ENCODE data around the gene PPP6R1. TPM values are rescaled to one million over a fixed set of nuclear protein-coding genes. Genes with fewer than 3 reads are reported as not detected.

The PPP6R1 gene
- total RNA-seq, 1 donor from 2014 or later = 39.8 TPM

GRCh38 chr19:55232986-55233385 lies 25.8 kb downstream of the PPP6R1 start:
- Histone ChIP-seq H3K4me1 (peaks cover 15% of the 10 kb centered on the region), H3K4me3 (no peak overlapping the region), H3K27me3 (ENCODE audit: low read depth) (no peaks in the 10 kb centered on the region), H3K36me3 (peaks cover 85% of the 10 kb centered on the region), H3K27ac (replicated peaks) (no peak overlapping the region), H3K9me3 (replicated peaks) (no peaks in the 10 kb centered on the region)
- no peak for TF ChIP-seq CTCF (IDR thresholded peaks at IDR 0.05; ENCODE audit: borderline replicate concordance)
- intact Hi-C loops (cut with micrococcal nuclease) = no loop called here
- DNase-seq = no peak

GRCh38 chr19:55232286-55232602 lies 26.6 kb downstream of the PPP6R1 start:
- peaks cover 77% of the 10 kb centered on the region for H3K36me3 ChIP-seq

GRCh38 chr19:55231391-55232285 lies 27.2 kb downstream of the PPP6R1 start:
- Histone ChIP-seq H3K4me1 (peaks cover 24% of the 10 kb centered on the region), H3K27me3 (ENCODE audit: low read depth) (no peaks in the 10 kb centered on the region), H3K27ac (replicated peaks) (no peak overlapping the region), H3K4me3 (no peak overlapping the region), H3K9me3 (replicated peaks) (no peaks in the 10 kb centered on the region), H3K36me3 (peaks cover 74% of the 10 kb centered on the region)
- no peak for DNase-seq
- intact Hi-C loops (cut with micrococcal nuclease) = no loop called here
- TF ChIP-seq CTCF (IDR thresholded peaks at IDR 0.05; ENCODE audit: borderline replicate concordance) = no peak

More at GRCh38 chr19:55232286-55232602, 26.6 kb downstream of the PPP6R1 start:
- TF ChIP-seq CTCF (IDR thresholded peaks at IDR 0.05; ENCODE audit: borderline replicate concordance) = no peak
- intact Hi-C loops (cut with micrococcal nuclease) = no loop called here
- H3K4me3 ChIP-seq = no peak overlapping the region
- H3K27ac ChIP-seq (replicated peaks) = no peak overlapping the region
- H3K9me3 ChIP-seq (replicated peaks) = no peaks in the 10 kb centered on the region
- DNase-seq = no peak
- peaks cover 23% of the 10 kb centered on the region for H3K4me1 ChIP-seq
- H3K27me3 ChIP-seq (ENCODE audit: low read depth) = no peaks in the 10 kb centered on the region

GRCh38 chr19:55230780-55231179 lies 28.0 kb downstream of the PPP6R1 start:
- no peak for DNase-seq
- Histone ChIP-seq H3K9me3 (replicated peaks) (no peaks in the 10 kb centered on the region), H3K27ac (replicated peaks) (no peak overlapping the region), H3K4me3 (no peak overlapping the region), H3K36me3 (peaks cover 71% of the 10 kb centered on the region), H3K27me3 (ENCODE audit: low read depth) (no peaks in the 10 kb centered on the region), H3K4me1 (peaks cover 24% of the 10 kb centered on the region)
- no peak for TF ChIP-seq CTCF (IDR thresholded peaks at IDR 0.05; ENCODE audit: borderline replicate concordance)
- intact Hi-C loops (cut with micrococcal nuclease) = no loop called here

GRCh38 chr19:55230329-55230728 lies 28.5 kb downstream of the PPP6R1 start:
- intact Hi-C loops (cut with micrococcal nuclease) = no loop called here
- Histone ChIP-seq H3K9me3 (replicated peaks) (no peaks in the 10 kb centered on the region), H3K36me3 (peaks cover 70% of the 10 kb centered on the region), H3K4me3 (no peak overlapping the region), H3K4me1 (peaks cover 24% of the 10 kb centered on the region), H3K27me3 (ENCODE audit: low read depth) (no peaks in the 10 kb centered on the region), H3K27ac (replicated peaks) (no peak overlapping the region)
- DNase-seq = no peak
- no peak for TF ChIP-seq CTCF (IDR thresholded peaks at IDR 0.05; ENCODE audit: borderline replicate concordance)

Measured in left ventricle myocardium inferior (tissue), 1 donor.